K562 (cell line): ENCODE results near the gene MRM2. TPM values are rescaled to one million over a fixed set of nuclear protein-coding genes. Genes with fewer than 3 reads are reported as not detected.
A peak's percentile ranks its signal among the peaks of the same experiment; 100 is the strongest.

Experiments used
- HIVEP1 ChIP-seq: fragments of 250-450 bp; sonication (Bioruptor Pico); IDR thresholded peaks from 2 replicates; pipeline ENCODE4 v1.4.0; 2020; ENCODE audit warnings: mild to moderate bottlenecking
- MCM3 ChIP-seq: fragments of 450-650 bp; IDR thresholded peaks from 2 replicates; pipeline ENCODE4 v1.6.1; 2016
- MEF2A ChIP-seq: IDR thresholded peaks from 2 replicates; pipeline ENCODE4 v1.6.1; 2011; ENCODE audit warnings: low read depth, mild to moderate bottlenecking, low read length, moderate library complexity; ENCODE audit not compliant: control insufficient read depth
- MTF1 ChIP-seq: fragments of 250-450 bp; sonication (Bioruptor Pico); IDR thresholded peaks from 2 replicates; pipeline ENCODE4 v1.9.0; 2021; ENCODE audit warnings: moderate library complexity, mild to moderate bottlenecking, inconsistent platforms, borderline replicate concordance
- NELFE ChIP-seq: IDR thresholded peaks from 2 replicates; pipeline ENCODE4 v1.6.1; 2011; ENCODE audit warnings: mild to moderate bottlenecking; ENCODE audit not compliant: insufficient read depth, insufficient read length
- NR1H2 ChIP-seq: sonication (generic); formaldehyde crosslinking; IDR thresholded peaks from 2 replicates; pipeline ENCODE4 v1.4.0; 2020; ENCODE audit warnings: mild to moderate bottlenecking, missing genetic modification reagents
- PRPF4 ChIP-seq: fragments of 200-400 bp; formaldehyde crosslinking; IDR thresholded peaks from one replicate; pipeline ENCODE4 v1.6.1; 2017; ENCODE audit warnings: low read length, low read depth, mild to moderate bottlenecking; ENCODE audit not compliant: insufficient read depth, poor library complexity, severe bottlenecking
- RBBP5 ChIP-seq: fragments of 200-600 bp; sonication (generic); IDR thresholded peaks from 2 replicates; pipeline ENCODE4 v1.6.1; 2012; ENCODE audit warnings: borderline replicate concordance, mild to moderate bottlenecking, low read length, control low read depth, inconsistent platforms; ENCODE audit not compliant: insufficient read depth, poor library complexity, severe bottlenecking
- RFX1 ChIP-seq: fragments of 450-650 bp; IDR thresholded peaks from 2 replicates; pipeline ENCODE4 v1.6.1; 2016; ENCODE audit warnings: mild to moderate bottlenecking, moderate library complexity
- RFX7 ChIP-seq: fragments of 250-450 bp; sonication (Bioruptor Pico); IDR thresholded peaks from 2 replicates; pipeline ENCODE4 v1.5.1; 2021; ENCODE audit warnings: mild to moderate bottlenecking
- SNIP1 ChIP-seq: fragments of 450-650 bp; IDR thresholded peaks from 2 replicates; pipeline ENCODE4 v1.7.1; 2017; ENCODE audit warnings: low read depth, mild to moderate bottlenecking
- SNRNP70 ChIP-seq: fragments of 200-400 bp; formaldehyde crosslinking; optimal IDR thresholded peaks from 2 replicates; pipeline ENCODE3; 2017; ENCODE audit warnings: low read depth, low read length
- TBL1XR1 ChIP-seq, 2 experiments: IDR thresholded peaks; 2 replicates each; pipeline ENCODE4 v1.6.1; 2012; ENCODE audit warnings: improper control_type of control experiment in 2 of 2, low read length in 2 of 2, mild to moderate bottlenecking in 1 of 2
- ZNF146 ChIP-seq: IDR thresholded peaks from one replicate; pipeline ENCODE4 v1.6.1; 2018; ENCODE audit warnings: missing compliant biosample characterization; ENCODE audit not compliant: unreplicated experiment
- ZNF583 ChIP-seq: fragments of 250-450 bp; sonication (Bioruptor Pico); IDR thresholded peaks from 2 replicates; pipeline ENCODE4 v1.4.0; 2020
- ZNF584 ChIP-seq: fragments of 200-800 bp; sonication (Bioruptor generic); IDR thresholded peaks from 2 replicates; pipeline ENCODE4 v1.6.1; 2016; ENCODE audit warnings: low read depth, mild to moderate bottlenecking, missing genetic modification characterization, missing compliant biosample characterization
- polyA plus RNA-seq, 8 experiments: library from polyadenylated mRNA; depleted of rRNA in 4 of 8; stranded (reverse) in 5 of 8; unstranded in 3 of 8; fragments of >200 nt; fragmentation: Nextera tagmentation in 2 of 8; fragmentation: Illumina TruSeq in 1 of 8; extraction: Ambion mirVana in 2 of 8; extraction: Trizol in 1 of 8; gene quantifications; 2 replicates each; pipeline versions ENCODE4 v1.2.1 to v1.2.3, GENCODE V29; 2011 to 2014; ENCODE audit warnings: inconsistent platforms in 1 of 8, missing spikeins in 1 of 8
- total RNA-seq, 7 experiments: library from RNA; depleted of rRNA in 6 of 7; stranded (reverse); fragments of >200 nt in 6 of 7; fragmentation: Illumina TruSeq in 2 of 7; extraction: Trizol in 2 of 7; gene quantifications; 2 replicates each; pipeline versions ENCODE4 v1.2.1 to v1.2.3, GENCODE V29; 2011 to 2021; ENCODE audit warnings: low replicate concordance in 1 of 7
- TF ChIP-seq, protein P1 (sequence below): fragments of 450-650 bp; IDR thresholded peaks from 2 replicates; pipeline ENCODE4 v1.6.1; 2016; ENCODE audit warnings: low read depth
- TF ChIP-seq, protein P2 (sequence below): IDR thresholded peaks from 3 replicates; pipeline ENCODE4 v1.6.1; 2011; ENCODE audit warnings: borderline replicate concordance, mild to moderate bottlenecking, moderate library complexity; ENCODE audit not compliant: insufficient read length; ENCODE audit errors: extremely low read depth

Gene MRM2
- total and polyA plus RNA-seq, 9 of the 15 experiments (the other 6 are each of a cell fraction or from before 2014, with no cell fraction given): 32.4 to 116 (median 50.5) TPM

DNA sequence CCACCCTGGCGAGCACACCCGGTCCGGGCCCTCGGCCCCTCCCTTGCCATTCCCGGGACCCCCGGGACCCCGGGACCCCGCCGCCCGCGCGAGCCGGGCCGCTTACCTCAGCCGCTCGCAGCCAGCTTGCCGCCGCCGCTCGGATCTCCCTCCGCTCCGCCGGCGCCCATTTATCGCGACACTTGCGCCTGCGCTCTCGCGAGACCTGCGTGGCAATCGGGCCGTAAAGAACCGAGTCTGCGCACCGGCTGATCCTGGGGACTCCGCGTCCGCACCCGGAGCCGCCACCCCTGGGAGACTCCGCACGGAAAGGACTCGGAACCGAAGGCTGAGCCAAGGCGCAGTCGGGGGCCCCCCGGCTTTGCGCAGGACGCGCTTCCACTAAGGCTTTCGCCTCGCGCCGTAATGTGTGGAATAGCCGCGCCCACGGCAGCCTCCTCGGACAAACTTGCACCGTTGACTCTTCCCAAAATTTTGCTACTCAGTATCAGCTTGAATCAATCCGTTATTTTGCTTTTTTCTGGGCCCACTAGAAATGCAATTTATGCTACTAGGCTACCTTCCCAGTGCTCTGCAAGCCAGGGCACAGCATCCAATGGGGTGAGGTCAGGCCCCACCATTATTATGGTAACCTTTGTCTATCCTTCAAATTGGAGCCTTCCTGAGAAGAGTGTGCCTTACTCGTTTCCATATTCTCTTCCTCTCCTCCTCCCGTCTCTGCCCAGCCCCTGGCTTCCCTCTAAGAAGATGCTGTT lies 9.1 kb downstream of the MRM2 start, which contains the start of gene MAD1L1 (continued):
- TF ChIP-seq, protein P1, sequence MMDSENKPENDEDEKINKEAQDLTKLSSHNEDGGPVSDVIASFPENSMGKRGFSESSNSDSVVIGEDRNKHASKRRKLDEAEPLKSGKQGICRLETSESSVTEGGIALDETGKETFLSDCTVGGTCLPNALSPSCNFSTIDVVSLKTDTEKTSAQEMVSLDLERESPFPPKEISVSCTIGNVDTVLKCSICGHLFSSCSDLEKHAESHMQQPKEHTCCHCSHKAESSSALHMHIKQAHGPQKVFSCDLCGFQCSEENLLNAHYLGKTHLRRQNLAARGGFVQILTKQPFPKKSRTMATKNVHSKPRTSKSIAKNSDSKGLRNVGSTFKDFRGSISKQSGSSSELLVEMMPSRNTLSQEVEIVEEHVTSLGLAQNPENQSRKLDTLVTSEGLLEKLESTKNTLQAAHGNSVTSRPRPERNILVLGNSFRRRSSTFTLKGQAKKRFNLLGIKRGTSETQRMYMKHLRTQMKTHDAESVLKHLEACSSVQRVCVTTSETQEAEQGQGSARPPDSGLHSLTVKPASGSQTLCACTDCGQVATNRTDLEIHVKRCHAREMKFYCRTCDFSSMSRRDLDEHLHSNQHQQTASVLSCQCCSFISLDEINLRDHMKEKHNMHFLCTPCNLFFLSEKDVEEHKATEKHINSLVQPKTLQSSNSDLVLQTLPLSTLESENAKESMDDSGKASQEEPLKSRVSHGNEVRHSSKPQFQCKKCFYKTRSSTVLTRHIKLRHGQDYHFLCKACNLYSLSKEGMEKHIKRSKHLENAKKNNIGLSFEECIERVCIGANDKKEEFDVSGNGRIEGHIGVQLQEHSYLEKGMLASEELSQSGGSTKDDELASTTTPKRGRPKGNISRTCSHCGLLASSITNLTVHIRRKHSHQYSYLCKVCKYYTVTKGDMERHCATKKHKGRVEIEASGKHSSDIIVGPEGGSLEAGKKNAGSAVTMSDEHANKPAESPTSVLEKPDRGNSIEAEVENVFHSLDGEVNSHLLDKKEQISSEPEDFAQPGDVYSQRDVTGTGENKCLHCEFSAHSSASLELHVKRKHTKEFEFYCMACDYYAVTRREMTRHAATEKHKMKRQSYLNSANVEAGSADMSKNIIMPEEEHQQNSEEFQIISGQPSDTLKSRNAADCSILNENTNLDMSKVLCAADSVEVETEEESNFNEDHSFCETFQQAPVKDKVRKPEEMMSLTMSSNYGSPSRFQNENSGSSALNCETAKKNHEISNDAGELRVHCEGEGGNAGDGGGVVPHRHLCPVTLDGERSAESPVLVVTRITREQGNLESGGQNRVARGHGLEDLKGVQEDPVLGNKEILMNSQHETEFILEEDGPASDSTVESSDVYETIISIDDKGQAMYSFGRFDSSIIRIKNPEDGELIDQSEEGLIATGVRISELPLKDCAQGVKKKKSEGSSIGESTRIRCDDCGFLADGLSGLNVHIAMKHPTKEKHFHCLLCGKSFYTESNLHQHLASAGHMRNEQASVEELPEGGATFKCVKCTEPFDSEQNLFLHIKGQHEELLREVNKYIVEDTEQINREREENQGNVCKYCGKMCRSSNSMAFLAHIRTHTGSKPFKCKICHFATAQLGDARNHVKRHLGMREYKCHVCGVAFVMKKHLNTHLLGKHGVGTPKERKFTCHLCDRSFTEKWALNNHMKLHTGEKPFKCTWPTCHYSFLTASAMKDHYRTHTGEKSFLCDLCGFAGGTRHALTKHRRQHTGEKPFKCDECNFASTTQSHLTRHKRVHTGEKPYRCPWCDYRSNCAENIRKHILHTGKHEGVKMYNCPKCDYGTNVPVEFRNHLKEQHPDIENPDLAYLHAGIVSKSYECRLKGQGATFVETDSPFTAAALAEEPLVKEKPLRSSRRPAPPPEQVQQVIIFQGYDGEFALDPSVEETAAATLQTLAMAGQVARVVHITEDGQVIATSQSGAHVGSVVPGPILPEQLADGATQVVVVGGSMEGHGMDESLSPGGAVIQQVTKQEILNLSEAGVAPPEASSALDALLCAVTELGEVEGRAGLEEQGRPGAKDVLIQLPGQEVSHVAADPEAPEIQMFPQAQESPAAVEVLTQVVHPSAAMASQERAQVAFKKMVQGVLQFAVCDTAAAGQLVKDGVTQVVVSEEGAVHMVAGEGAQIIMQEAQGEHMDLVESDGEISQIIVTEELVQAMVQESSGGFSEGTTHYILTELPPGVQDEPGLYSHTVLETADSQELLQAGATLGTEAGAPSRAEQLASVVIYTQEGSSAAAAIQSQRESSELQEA: no peak
- TF ChIP-seq MTF1 (no peak), SNIP1 (no peak), NR1H2 (CRISPR knock-in tag) (no peak), RFX7 (CRISPR knock-in tag) (no peak), SNRNP70 (no peak), NELFE (no peak), RFX1 (no peak), HIVEP1 (CRISPR knock-in tag) (0 out of 2 replicates have a peak, but pooled peaks have one; percentile 58), ZNF146 (CRISPR knock-in tag) (no peak), MEF2A (no peak), ZNF583 (CRISPR knock-in tag) (no peak), ZNF584 (CRISPR knock-in tag) (no peak), PRPF4 (no peak), TBL1XR1 (IDR thresholded peaks at IDR 0.05; ENCODE audit: low read length in 2 of 2) (no peak), MCM3 (no peak), RBBP5 (peak; percentile 88)
- TF ChIP-seq, protein P2, sequence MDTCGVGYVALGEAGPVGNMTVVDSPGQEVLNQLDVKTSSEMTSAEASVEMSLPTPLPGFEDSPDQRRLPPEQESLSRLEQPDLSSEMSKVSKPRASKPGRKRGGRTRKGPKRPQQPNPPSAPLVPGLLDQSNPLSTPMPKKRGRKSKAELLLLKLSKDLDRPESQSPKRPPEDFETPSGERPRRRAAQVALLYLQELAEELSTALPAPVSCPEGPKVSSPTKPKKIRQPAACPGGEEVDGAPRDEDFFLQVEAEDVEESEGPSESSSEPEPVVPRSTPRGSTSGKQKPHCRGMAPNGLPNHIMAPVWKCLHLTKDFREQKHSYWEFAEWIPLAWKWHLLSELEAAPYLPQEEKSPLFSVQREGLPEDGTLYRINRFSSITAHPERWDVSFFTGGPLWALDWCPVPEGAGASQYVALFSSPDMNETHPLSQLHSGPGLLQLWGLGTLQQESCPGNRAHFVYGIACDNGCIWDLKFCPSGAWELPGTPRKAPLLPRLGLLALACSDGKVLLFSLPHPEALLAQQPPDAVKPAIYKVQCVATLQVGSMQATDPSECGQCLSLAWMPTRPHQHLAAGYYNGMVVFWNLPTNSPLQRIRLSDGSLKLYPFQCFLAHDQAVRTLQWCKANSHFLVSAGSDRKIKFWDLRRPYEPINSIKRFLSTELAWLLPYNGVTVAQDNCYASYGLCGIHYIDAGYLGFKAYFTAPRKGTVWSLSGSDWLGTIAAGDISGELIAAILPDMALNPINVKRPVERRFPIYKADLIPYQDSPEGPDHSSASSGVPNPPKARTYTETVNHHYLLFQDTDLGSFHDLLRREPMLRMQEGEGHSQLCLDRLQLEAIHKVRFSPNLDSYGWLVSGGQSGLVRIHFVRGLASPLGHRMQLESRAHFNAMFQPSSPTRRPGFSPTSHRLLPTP: no peak
